RKO (cell line): ENCODE measurements around the gene RALGPS1.

ENCODE experiments used
- DNase-seq: peaks from one replicate; pipeline ENCODE4 v3.0.0-alpha.2; 2016; ENCODE audit warnings: low spot score

RALGPS1 gene

GRCh38 chr9:127189628-127190027, 275.0 kb downstream of the RALGPS1 start:
- no peak for DNase-seq

- no peak for DNase-seq
Observed at GRCh38 chr9:127192744-127193143, 278.2 kb downstream of the RALGPS1 start.

GRCh38 chr9:127193483-127193882, 278.9 kb downstream of the RALGPS1 start:
- DNase-seq = no peak

GRCh38 chr9:127194881-127195713, 280.5 kb downstream of the RALGPS1 start:
- no peak for DNase-seq

GRCh38 chr9:127195976-127196825, 281.6 kb downstream of the RALGPS1 start:
- no peak for DNase-seq

- DNase-seq = no peak
Observed at GRCh38 chr9:127196826-127197145, 282.2 kb downstream of the RALGPS1 start.

- no peak for DNase-seq
Observed at GRCh38 chr9:127197186-127197860, 282.7 kb downstream of the RALGPS1 start.

- DNase-seq = no peak
Observed at GRCh38 chr9:127197861-127198430, 283.4 kb downstream of the RALGPS1 start.

GRCh38 chr9:127198587-127198986, 284.0 kb downstream of the RALGPS1 start:
- no peak for DNase-seq

- peak; percentile 83 for DNase-seq
Observed at GRCh38 chr9:127199001-127199791, 284.6 kb downstream of the RALGPS1 start.

GRCh38 chr9:127200106-127200862, 285.7 kb downstream of the RALGPS1 start:
- no peak for DNase-seq

- no peak for DNase-seq
Observed at GRCh38 chr9:127201071-127201541, 286.5 kb downstream of the RALGPS1 start.

GRCh38 chr9:127201731-127202130, 287.1 kb downstream of the RALGPS1 start:
- DNase-seq = no peak

- no peak for DNase-seq
Observed at GRCh38 chr9:127202461-127203169, 288.0 kb downstream of the RALGPS1 start.

GRCh38 chr9:127203681-127204327, 289.2 kb downstream of the RALGPS1 start:
- no peak for DNase-seq

- DNase-seq = peak; percentile 53
Observed at GRCh38 chr9:127204771-127205470, 290.3 kb downstream of the RALGPS1 start.

GRCh38 chr9:127205952-127206351, 291.4 kb downstream of the RALGPS1 start:
- DNase-seq = no peak

GRCh38 chr9:127206666-127207065, 292.1 kb downstream of the RALGPS1 start:
- DNase-seq = no peak
